HG03097 (cell line): Measurements from ENCODE around the gene DOHH.
"Not testable (repeated sequence)": the region's sequence is repeated elsewhere in the genome, so short reads cannot be mapped to it uniquely, and the experiment has no call there.

ENCODE experiments used
- ATAC-seq: cut with Tn5 transposase; IDR thresholded peaks from one replicate; pipeline ENCODE4 v1.9.1; 2021; ENCODE audit not compliant: unreplicated experiment, low FRiP score

Gene DOHH

GRCh38 chr19:3535235-3535535 is 34.7 kb upstream of the DOHH start:
- no peak for ATAC-seq

- no peak for ATAC-seq
Measured at GRCh38 chr19:3534375-3535234, 34.1 kb upstream of the DOHH start.

GRCh38 chr19:3533563-3534216 is 33.2 kb upstream of the DOHH start:
- ATAC-seq: no peak

GRCh38 chr19:3533033-3533432 is 32.6 kb upstream of the DOHH start:
- ATAC-seq: no peak

- no peak for ATAC-seq
Measured at GRCh38 chr19:3532154-3532786, 31.8 kb upstream of the DOHH start.

GRCh38 chr19:3531716-3532115 is 31.2 kb upstream of the DOHH start:
- ATAC-seq: no peak

GRCh38 chr19:3530389-3530788 is 29.9 kb upstream of the DOHH start:
- no peak for ATAC-seq

GRCh38 chr19:3529299-3529698 is 28.8 kb upstream of the DOHH start:
- not testable (repeated sequence) for ATAC-seq

GRCh38 chr19:3528539-3529211 is 28.2 kb upstream of the DOHH start:
- no peak for ATAC-seq

GRCh38 chr19:3528080-3528479 is 27.6 kb upstream of the DOHH start:
- no peak for ATAC-seq

- no peak for ATAC-seq
Measured at GRCh38 chr19:3527238-3527910, 26.9 kb upstream of the DOHH start.

GRCh38 chr19:3526507-3527237 is 26.2 kb upstream of the DOHH start:
- ATAC-seq: no peak

- ATAC-seq: no peak
Measured at GRCh38 chr19:3524904-3525451, 24.5 kb upstream of the DOHH start.

- ATAC-seq: no peak
Measured at GRCh38 chr19:3524078-3524842, 23.8 kb upstream of the DOHH start.

GRCh38 chr19:3523361-3524077 is 23.0 kb upstream of the DOHH start:
- ATAC-seq: no peak

GRCh38 chr19:3522421-3523360 is 22.2 kb upstream of the DOHH start:
- no peak for ATAC-seq

- ATAC-seq: no peak
Measured at GRCh38 chr19:3521104-3521445, 20.6 kb upstream of the DOHH start.
